ENCODE measurements around the gene SHC4.

The SHC4 gene

GRCh38 chr15:48898446-48898845 lies 65.3 kb downstream of the SHC4 start:
- Histone ChIP-seq H3K27ac (peak overlapping the region in 1 of 2 donors; percentile 79), H3K4me3 (peak overlapping the region; percentile 33)
- DNase-seq (ENCODE audit: low spot score) = no peak
- TF ChIP-seq CTCF (IDR thresholded peaks at IDR 0.05) = no peak

GRCh38 chr15:48898032-48898431 lies 65.7 kb downstream of the SHC4 start:
- peak overlapping the region in 1 of 2 donors; percentile 79 for H3K27ac ChIP-seq
- H3K4me3 ChIP-seq = peak overlapping the region; percentile 60

GRCh38 chr15:48896869-48897814 lies 66.6 kb downstream of the SHC4 start:
- DNase-seq (ENCODE audit: low spot score) = no peak
- peak overlapping the region; percentile 47 to 79 for H3K27ac ChIP-seq
- TF ChIP-seq CTCF (IDR thresholded peaks at IDR 0.05) = no peak
- peak overlapping the region; percentile 60 for H3K4me3 ChIP-seq

More at GRCh38 chr15:48898032-48898431, 65.7 kb downstream of the SHC4 start:
- no peak for TF ChIP-seq CTCF (IDR thresholded peaks at IDR 0.05)
- no peak for DNase-seq (ENCODE audit: low spot score)

GRCh38 chr15:48893311-48893710 lies 70.4 kb downstream of the SHC4 start:
- TF ChIP-seq CTCF (IDR thresholded peaks at IDR 0.05) = no peak
- Histone ChIP-seq H3K27ac (no peak overlapping the region), H3K4me3 (no peak overlapping the region)
- no peak for DNase-seq (ENCODE audit: low spot score)

GRCh38 chr15:48891232-48891765 lies 72.4 kb downstream of the SHC4 start:
- TF ChIP-seq CTCF (IDR thresholded peaks at IDR 0.05) = no peak
- Histone ChIP-seq H3K4me3 (no peak overlapping the region), H3K27ac (no peak overlapping the region)
- no peak for DNase-seq (ENCODE audit: low spot score)

GRCh38 chr15:48890375-48890972 lies 73.2 kb downstream of the SHC4 start:
- DNase-seq (ENCODE audit: low spot score) = no peak
- Histone ChIP-seq H3K27ac (no peak overlapping the region), H3K4me3 (no peak overlapping the region)
- TF ChIP-seq CTCF (IDR thresholded peaks at IDR 0.05) = no peak
